GM18502 (cell line): ENCODE measurements around the gene PAX3.

Experiments
- ATAC-seq: cut with Tn5 transposase; IDR thresholded peaks from one replicate; pipeline ENCODE4 v1.9.1; 2021; ENCODE audit warnings: mild to moderate bottlenecking; ENCODE audit not compliant: unreplicated experiment, poor library complexity

PAX3 gene

DNA sequence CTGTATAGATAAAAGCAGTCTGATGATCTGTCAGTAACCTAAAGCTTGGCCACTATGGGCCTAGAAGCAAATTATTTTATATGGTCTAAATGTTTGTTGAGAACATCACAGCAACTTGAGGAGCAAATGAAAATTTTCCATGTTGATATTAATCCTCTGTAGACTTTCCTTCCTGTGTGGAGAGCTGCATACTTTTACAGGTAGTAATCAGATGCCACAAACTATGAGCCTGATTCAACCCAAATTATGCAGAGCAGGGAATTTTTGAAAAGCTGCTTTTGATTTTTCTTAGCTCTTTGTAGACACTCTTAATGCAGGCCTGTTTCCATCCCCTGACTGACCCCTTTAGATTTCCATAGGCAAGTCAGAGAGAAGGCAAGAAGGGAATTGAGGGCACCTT, 17.3 kb downstream of the PAX3 start:
- ATAC-seq, result no peak

DNA sequence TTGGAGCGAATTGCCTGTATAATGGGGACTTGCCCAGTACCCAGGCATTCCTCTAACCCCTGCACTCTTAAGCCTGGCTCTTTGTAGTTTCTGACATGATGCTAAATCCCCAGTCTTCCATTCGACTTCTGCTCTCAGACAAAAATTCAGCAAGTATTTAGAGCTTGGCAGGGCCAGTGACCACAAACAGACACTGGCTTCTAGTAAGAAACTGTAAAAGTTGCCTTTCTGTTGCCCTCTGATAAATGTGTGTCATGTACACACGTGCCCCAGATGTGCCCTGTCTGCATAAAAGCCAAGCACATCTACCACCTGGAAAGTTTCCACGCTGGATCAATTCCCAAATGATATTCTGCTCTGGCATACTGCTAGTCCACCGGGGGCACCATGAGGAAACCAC, 18.0 kb downstream of the PAX3 start:
- no peak for ATAC-seq

DNA sequence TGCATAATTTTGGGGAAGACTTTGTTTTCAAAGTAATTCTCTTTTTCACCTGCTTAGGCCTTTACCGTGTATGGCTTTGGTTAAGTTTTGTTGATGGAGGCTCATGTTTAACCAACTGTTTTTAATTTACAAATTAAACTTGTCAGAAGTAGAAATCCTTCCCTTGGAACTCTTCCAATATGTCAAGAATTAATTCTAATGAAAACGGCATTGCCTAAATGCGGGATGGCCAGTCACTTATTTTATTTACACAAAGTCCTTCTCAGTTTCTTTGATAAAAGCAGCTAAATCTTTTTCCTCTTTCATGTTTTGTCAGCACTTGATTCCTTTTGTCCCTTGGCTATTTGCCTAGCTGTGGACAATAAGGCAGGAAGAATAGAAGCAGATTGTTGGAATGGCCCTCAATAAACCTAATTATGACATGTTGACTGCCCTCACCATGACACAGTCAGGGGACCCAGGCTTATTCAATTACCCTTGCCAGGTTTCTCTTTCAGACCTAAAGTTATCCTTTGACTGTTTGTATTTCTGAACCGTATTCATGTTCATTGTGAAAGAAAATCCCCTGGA, 26.3 kb downstream of the PAX3 start:
- no peak for ATAC-seq

DNA sequence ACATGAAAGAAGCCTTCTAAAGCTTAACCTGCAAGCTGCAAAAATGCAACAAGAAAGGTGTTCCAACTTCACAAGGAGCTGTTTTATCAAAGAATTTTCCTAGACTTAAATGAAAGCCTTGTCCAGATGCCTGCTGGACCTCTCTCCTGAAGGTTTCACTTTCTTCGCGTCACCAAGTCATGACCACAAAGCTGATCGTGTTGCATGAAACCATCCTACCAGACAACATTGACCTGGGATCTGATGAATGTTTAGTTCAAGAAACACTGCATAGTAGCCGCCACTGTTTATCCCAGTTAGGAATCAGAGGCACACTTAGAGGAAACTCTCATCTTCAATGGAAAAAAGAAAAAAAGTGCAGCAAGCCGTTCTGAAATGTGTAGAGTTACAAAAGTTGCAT, 26.9 kb downstream of the PAX3 start:
- no peak for ATAC-seq

DNA sequence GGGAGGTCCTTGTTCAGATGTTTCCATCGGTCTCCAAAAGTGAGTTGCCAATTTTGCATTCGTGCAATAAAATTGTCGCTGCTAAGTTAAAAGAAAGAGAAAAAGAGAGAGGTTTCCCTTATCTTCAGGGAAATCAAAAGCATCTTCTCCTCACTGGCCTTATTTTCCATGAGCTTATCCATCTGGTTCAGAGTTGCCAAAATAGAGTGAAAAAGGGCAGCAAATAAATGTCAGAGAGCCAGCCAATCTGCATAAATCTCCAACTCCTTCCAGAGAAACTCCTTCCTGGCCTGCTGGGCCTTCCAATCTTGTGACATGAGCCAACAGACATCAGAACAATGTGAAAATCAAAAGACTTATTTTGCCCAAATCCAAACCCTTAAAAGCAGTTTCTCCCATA, 28.4 kb downstream of the PAX3 start:
- ATAC-seq, result no peak

DNA sequence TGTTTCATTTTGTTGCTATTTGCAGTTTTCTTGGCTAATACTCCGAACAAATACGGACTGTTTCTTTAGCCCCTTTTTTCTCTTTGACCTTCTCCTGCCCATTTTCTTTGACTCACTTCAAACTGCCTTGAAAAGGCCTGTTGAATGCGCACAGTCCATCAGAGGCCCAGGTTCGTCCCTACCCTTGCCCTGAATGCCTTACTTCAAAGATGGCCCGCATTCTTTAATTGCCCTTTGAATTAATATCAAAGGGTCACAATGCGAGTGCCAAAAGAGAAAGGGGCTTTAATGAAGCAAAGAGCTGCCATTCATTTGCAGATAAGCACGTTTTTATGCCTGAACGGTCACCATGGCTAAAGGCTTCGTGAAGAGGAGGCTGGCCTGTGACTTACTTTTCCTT, 29.7 kb downstream of the PAX3 start:
- no peak for ATAC-seq

DNA sequence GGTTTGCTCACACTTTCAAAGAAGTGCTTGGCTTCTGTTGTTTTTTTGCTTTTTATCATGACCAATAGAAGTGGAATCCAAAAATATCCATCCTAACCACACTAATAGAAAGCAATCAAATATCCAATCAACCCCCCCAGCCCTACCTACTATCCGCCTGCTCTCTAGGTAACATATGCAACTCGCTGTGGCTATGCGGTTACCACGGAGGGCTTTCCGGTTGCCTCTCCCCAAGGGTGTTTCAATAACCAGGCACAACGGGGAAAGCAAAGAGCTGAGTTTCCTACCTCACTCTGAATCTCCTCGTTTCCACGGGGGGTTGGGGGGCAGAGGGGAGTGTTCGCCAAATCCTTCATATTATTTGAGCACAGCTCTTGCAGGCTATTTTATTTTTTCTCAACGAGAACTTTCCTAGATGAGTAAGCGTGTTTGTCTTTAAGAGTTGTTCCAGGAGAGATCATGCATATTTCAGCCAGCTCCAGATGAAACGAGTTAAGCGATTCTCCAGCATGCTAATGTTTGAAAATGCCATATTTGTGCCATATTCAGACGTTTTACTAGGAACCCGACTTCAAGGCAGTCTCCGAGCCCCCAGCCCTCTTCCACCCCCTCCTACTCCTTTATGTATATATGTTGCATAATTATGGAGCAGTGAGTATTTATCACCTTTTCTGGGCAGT, 30.3 kb downstream of the PAX3 start:
- no peak for ATAC-seq

DNA sequence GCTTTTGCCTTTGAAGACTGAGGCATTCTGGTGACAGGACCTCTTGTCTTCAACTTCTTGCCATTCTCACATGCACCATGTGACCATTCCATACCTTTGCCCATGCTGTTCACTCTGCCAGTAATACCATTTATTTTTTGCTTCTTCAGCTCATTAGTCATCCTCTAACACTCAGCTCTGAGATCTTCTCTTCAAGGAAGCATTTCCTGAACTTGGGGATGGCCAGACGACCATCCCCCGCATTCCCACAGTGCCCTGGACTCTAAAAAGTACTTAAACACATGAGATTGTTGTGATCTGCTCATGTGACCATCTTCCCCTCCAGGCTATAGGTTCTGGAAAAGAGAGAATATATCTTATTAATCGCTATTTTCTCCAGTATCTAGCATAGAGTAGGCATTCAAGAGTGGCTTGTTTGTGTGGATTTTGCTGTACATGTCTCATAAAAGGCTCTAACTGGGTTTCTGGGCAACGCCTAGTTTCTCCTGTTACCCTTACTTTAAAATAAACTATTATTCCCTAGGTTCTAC, 33.9 kb downstream of the PAX3 start:
- ATAC-seq, result no peak

DNA sequence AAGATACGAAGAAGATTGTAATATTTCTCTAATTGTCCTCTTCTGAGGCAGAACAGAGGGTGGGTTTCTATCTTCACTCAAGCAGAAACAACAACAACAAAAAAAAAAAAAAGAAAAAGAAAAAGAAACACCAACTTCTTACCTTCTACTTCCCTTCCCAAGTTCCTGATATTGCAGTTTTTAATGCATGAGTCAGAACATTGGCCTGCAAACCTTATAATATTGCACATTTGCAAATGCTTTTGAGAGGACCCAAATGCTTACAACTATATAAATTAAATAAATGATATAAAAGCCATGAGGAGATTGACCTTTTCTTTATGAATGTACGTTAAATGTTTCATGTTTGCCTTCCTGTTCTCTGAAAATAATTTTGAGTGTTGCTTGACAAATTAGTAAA, 37.3 kb downstream of the PAX3 start:
- ATAC-seq, result no peak

DNA sequence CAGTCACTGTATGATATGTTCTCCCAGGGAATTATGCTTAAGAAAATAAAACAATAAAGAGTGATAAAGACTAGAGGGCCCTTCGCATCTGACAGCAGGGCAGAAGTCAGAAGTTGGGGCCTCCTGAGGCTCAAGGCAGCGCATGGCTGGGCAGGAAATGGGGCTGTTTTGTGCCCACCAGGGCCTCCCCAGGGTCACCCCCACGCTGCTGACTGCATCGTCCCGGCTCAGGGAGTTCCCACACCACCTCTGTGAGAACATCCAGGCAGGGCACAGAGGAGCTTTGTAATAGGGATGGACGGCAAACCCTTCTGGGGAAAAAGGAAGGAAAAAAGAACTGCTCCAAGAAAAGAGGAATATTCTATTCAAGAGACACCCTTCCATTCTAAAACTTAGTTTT, 41.2 kb downstream of the PAX3 start:
- no peak for ATAC-seq

DNA sequence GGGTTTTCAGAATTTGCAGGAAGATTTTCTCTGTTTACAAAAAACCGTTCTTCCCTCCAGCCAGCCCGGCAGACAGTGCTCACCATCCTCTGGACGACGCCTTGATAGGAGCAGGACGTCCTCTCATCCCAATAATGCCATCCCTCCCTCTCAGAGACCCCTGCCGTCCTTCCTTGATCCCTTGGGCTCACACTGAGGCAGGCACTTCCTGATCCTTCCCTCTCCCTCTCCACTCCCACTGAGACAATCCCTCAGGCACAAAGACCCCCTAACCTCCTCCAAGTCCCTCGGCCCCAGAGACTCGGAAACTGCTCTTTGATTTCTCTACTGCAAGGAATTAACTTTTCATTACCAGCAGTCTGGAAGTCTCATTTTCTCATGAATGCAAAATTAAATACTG, 42.5 kb downstream of the PAX3 start:
- ATAC-seq, result no peak

DNA sequence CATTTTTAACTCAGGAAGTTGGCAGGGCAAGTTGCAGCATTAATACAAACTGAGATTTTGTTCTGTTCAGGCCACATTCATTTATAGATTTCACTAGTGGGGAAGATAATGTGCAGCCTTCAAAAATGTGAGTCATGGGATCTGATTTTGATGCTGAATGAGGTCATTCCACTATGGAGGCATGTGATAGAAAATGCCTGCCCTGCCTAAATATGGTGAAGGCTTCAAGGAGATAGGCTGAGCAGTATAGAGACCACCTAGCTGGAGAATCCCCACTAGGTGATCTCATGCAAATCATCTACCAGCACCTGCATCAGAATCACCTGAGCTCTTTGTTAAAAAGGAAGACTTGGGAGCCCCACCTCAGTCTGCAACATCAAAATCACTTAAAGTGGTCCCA, 43.7 kb downstream of the PAX3 start:
- no peak for ATAC-seq

DNA sequence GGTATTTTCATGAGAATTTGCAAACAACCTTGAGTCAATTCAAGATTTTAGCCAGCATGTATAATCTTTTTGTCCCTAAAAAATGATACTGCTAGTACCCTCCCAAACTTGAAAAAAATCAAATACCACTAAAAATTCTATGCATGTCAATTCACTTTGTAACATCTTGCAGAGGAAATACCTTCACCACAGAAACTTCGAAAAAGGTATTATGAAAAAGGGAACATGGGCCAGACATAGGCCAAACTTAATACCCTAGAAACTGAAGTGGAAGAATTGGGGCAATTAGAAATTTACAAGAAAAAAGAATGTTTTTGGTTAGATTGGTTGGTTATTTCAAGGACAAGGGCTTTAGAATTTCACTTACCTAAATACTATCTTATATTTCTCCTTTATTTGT, 48.5 kb downstream of the PAX3 start:
- no peak for ATAC-seq

DNA sequence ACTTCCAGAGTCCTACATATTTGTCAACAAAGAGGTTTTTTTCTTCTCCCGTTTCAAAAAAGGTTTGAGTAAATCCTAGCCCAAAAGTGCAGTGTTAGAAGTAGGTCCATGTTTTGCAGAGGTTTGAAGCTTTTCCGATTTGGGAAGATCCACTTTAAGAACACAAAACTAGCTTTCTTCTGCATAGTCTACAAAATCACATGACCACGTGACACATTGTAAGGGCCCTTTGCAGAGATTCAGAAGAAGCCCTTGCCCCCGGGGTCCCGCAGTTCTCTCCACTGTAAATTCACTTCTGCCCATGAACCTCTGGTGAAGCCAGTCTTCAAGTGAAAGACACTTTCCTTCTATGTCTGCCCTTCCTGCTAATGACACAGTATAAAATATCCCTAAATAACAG, 49.4 kb downstream of the PAX3 start:
- ATAC-seq, result no peak

DNA sequence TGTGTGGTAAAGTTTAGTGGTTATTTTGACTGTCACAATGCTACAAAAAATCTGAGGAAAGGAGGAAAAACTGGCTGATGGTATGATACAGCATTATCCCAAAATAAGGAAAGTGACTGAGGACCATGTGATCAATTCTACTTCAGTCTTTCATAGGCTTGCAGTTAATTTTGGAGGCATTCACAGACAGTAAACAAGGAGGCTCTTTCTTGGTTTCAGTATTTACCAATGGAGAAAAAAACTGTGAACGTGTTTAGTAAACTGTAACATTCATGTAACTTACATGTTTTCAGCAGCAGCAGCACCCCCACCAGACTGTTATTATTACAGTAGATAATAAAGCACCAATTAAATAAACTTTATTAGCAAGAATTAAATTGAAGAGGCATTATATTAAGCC, 50.0 kb downstream of the PAX3 start:
- ATAC-seq, result no peak

DNA sequence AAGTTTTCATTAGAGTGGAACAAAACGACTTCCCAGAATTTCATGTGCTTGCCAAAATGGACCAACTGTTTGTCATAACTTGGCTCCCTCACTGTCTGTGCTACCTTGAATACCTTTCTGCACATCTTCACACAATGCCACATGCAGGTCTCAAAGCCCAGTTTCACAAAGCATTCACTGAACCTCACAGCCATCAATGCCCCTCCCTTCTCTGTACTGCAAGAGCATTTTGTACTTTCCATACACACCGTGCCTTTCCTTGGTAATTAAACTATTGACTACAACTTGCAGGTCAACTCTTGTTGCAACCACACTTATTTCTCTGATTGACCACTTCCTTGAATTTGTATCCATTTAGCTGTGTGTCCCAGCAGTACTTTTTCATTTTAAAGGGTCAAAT, 50.5 kb downstream of the PAX3 start:
- ATAC-seq, result no peak

DNA sequence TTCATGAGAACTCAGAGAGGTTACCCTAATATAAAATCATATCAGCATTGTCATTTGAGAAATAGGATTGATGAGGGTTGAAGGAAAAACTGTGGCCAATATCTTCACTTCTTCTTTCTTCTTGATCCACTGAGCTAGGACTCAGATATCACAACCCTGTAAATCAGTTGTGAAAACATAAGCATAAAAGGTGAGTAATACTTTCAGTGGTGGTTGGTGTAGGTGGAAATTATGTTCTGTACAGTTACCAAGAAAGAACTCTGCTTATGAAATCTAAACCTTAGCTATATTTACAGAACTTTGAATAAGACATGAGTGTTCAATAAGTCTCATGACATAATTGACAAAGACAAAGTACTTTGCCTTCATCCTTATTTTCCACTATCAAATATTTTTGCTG, 56.3 kb downstream of the PAX3 start:
- no peak for ATAC-seq

DNA sequence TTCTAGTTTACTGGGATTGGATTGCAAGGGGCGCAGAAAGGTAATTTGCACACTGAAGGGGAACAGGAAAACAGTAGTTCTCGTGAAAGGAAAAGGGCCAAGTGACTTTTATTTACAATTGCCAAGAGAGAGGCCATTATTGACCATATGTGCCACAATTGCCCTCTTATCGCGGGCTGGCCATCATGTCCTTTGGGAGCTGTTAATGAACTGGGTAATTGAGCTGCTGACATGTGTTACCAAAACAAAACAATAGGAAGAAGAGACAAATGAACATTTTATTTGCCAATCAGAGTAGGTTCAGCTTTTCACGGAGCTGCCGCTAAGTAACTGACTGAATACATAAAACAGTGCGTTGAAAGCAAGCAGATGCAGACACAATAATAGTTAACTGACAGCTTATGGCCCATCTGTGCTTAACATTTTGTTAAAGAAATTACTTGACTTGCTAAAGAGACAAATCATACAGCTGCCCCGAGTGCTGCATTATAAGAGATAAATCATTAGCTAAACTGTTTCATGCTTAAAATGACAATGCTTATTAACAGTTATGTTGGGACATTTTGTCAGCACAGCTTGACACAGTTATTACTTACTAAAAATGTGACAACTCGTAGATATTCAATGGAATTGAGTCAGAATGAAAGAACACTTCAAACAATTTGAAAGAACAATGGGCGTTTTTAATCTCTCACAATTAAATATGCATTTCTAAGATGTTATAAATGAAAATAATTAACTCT, 57.5 kb downstream of the PAX3 start:
- ATAC-seq, result no peak

DNA sequence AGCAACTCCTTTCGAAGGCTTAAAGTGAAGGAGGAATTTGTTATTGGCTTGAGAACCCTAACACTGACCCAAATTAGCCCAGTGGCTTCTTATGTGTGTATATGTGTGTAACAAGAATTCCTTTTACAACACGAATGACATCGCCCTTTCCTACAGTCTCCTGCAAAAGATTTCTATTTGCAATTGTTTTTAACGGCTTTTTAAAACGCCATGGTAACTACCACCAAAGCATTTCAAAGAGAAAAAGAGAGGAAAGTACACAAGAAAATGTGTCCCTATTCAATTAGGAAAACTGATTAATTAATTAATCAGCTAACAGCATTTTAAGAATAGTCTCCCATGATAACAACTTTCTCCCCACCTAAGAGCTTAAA, 58.1 kb downstream of the PAX3 start:
- no peak for ATAC-seq

DNA sequence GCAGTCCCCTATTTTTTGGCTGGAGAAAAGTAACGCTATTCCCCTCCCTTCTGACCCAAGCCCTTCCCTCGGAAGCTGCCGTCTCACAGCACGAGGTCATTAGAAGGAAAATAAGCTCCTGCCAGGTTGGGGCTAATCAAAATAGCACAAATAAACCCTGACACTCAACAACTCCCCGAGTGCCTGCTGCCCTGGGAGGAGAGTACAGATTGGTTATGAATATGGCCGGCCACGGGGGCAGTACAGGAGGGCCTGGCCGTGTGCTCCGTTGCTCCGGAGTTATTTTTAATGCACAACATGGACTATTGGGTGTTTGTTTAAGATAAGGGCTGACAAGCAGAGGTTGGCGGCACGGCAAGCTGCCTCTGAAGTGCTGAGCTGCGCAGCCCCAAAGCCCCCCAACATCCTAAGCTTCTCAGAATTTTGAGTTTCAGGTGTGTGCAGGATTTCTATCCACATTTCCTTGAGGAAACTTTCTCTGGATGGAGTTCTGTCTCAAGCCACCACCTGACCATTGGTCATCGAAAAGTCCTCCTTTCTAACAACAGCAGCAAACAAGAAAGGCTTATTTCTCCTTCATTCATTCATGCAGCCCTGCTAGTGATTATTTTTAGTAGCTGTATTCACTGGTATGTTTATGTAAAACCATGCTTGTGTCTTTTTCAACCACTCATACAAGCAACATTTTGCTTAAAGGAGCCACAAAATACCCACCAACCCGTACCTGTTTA, 58.7 kb downstream of the PAX3 start:
- no peak for ATAC-seq

DNA sequence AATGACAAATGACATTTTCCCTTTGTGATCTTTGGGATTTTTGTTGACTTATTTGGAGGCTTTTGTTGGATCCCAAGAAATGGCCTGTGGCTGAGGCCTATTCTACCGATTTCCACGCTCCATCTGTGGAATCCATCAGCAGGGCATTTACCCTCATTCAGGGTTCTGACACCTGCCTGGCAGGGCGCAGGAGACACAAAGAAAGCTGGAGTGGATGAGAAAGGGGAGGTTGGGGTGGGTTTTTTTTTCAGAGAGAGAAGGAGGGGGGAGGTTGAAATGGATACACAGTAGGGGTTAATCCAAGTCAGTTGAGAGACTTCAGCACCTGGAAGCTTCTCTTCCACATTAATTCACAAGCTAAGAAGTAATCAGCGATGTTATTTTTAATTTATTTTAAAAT, 59.7 kb downstream of the PAX3 start:
- ATAC-seq, result no peak
